ENCODE measurements around the gene CAMK2N1. TPM values are rescaled to one million over a fixed set of nuclear protein-coding genes. Genes with fewer than 3 reads are reported as not detected.

Gene CAMK2N1
- total and polyA plus RNA-seq, 2 of the 13 experiments (the other 11 are each of a cell fraction or from before 2014, with no cell fraction given), result 38.0 to 38.6 TPM

DNA sequence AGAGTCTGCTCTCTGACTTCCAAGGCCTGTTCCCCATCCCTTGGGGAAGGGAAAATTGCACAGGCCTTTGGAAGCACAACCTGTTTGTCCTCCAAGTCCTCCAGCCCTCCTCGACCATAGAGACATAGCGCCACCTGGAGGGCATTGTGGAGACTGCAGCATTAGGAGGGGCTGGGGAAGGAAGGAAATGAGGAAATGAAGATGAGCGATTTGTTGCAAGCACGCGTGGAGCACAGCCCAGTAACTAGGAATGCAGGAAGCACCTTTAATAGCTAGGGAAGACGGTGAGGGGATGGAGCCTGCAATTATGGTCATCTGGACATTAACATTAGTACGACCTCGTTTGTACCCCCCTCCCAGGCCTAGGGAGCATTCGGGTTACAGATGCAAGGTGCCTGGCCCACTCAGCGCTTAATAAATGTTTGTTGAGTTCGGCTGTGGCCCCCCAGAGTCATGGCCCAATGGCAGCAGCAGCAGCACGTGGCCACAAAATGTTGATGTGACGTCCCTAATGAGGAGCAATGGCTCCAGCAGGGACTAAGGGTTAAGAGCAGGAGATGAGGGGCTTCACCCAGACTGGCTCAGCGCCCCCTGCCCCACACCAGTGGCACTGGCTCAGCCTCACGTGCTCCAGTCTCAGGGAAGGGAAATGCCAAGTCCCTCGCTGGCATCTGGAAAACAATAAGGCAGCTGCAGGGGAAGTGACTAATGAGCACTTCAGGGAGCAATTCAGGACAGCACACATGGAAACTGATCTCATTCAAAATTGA lies 8.0 kb upstream of the CAMK2N1 start (continued):
- TF ChIP-seq, protein P1, sequence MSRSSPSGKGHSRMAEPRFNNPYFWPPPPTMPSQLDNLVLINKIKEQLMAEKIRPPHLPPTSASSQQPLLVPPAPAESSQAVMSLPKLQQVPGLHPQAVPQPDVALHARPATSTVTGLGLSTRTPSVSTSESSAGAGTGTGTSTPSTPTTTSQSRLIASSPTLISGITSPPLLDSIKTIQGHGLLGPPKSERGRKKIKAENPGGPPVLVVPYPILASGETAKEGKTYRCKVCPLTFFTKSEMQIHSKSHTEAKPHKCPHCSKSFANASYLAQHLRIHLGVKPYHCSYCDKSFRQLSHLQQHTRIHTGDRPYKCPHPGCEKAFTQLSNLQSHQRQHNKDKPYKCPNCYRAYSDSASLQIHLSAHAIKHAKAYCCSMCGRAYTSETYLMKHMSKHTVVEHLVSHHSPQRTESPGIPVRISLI (CRISPR knock-in tag; IDR thresholded peaks at IDR 0.05; ENCODE audit: borderline replicate concordance), result peak; percentile 68; the same call in 1 of the 2 replicates
- TF ChIP-seq MIXL1 (CRISPR knock-in tag; IDR thresholded peaks at IDR 0.05) (0 out of 2 replicates have a peak, but pooled peaks have one; percentile 56), FLYWCH1 (CRISPR knock-in tag; IDR thresholded peaks at IDR 0.05) (no peak), PCBP1 (IDR thresholded peaks at IDR 0.05; ENCODE audit: borderline replicate concordance, low read depth, low read length) (no peak), ZNF232 (CRISPR knock-in tag; IDR thresholded peaks at IDR 0.05; ENCODE audit: borderline replicate concordance) (no peak), ZNF549 (CRISPR knock-in tag; IDR thresholded peaks at IDR 0.05) (no peak), ZFYVE20 (CRISPR knock-in tag; IDR thresholded peaks at IDR 0.05; ENCODE audit: borderline replicate concordance, low read depth) (no peak), SNAPC2 (CRISPR knock-in tag; IDR thresholded peaks at IDR 0.05) (no peak), STAG1 (CRISPR knock-in tag; IDR thresholded peaks at IDR 0.05) (peak; percentile 99), ARID2 (CRISPR knock-in tag; IDR thresholded peaks at IDR 0.05; ENCODE audit: borderline replicate concordance) (no peak), ZNF713 (CRISPR knock-in tag; IDR thresholded peaks at IDR 0.05) (no peak), ZMYM4 (CRISPR knock-in tag; IDR thresholded peaks at IDR 0.05) (no peak), IRX3 (CRISPR knock-in tag; IDR thresholded peaks at IDR 0.05; ENCODE audit: borderline replicate concordance, low read depth) (no peak)
- TF ChIP-seq, protein P2, sequence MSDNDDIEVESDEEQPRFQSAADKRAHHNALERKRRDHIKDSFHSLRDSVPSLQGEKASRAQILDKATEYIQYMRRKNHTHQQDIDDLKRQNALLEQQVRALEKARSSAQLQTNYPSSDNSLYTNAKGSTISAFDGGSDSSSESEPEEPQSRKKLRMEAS (IDR thresholded peaks at IDR 0.05), result peak; percentile 16; the same call in 1 of the 2 replicates
- TF ChIP-seq, protein P3, sequence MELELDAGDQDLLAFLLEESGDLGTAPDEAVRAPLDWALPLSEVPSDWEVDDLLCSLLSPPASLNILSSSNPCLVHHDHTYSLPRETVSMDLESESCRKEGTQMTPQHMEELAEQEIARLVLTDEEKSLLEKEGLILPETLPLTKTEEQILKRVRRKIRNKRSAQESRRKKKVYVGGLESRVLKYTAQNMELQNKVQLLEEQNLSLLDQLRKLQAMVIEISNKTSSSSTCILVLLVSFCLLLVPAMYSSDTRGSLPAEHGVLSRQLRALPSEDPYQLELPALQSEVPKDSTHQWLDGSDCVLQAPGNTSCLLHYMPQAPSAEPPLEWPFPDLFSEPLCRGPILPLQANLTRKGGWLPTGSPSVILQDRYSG (CRISPR knock-in tag; IDR thresholded peaks at IDR 0.05), result no peak
- TF ChIP-seq, protein P4, sequence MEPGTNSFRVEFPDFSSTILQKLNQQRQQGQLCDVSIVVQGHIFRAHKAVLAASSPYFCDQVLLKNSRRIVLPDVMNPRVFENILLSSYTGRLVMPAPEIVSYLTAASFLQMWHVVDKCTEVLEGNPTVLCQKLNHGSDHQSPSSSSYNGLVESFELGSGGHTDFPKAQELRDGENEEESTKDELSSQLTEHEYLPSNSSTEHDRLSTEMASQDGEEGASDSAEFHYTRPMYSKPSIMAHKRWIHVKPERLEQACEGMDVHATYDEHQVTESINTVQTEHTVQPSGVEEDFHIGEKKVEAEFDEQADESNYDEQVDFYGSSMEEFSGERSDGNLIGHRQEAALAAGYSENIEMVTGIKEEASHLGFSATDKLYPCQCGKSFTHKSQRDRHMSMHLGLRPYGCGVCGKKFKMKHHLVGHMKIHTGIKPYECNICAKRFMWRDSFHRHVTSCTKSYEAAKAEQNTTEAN (CRISPR knock-in tag; conservative IDR thresholded peaks at IDR 0.05), result no peak
- TF ChIP-seq, protein P5, sequence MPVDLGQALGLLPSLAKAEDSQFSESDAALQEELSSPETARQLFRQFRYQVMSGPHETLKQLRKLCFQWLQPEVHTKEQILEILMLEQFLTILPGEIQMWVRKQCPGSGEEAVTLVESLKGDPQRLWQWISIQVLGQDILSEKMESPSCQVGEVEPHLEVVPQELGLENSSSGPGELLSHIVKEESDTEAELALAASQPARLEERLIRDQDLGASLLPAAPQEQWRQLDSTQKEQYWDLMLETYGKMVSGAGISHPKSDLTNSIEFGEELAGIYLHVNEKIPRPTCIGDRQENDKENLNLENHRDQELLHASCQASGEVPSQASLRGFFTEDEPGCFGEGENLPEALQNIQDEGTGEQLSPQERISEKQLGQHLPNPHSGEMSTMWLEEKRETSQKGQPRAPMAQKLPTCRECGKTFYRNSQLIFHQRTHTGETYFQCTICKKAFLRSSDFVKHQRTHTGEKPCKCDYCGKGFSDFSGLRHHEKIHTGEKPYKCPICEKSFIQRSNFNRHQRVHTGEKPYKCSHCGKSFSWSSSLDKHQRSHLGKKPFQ (CRISPR knock-in tag; IDR thresholded peaks at IDR 0.05; ENCODE audit: insufficient replicate concordance), result peak; percentile 31
- TF ChIP-seq, protein P6, sequence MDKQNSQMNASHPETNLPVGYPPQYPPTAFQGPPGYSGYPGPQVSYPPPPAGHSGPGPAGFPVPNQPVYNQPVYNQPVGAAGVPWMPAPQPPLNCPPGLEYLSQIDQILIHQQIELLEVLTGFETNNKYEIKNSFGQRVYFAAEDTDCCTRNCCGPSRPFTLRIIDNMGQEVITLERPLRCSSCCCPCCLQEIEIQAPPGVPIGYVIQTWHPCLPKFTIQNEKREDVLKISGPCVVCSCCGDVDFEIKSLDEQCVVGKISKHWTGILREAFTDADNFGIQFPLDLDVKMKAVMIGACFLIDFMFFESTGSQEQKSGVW (CRISPR knock-in tag; IDR thresholded peaks at IDR 0.05; ENCODE audit: borderline replicate concordance), result no peak
- TF ChIP-seq, protein P7, sequence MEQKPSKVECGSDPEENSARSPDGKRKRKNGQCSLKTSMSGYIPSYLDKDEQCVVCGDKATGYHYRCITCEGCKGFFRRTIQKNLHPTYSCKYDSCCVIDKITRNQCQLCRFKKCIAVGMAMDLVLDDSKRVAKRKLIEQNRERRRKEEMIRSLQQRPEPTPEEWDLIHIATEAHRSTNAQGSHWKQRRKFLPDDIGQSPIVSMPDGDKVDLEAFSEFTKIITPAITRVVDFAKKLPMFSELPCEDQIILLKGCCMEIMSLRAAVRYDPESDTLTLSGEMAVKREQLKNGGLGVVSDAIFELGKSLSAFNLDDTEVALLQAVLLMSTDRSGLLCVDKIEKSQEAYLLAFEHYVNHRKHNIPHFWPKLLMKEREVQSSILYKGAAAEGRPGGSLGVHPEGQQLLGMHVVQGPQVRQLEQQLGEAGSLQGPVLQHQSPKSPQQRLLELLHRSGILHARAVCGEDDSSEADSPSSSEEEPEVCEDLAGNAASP (CRISPR knock-in tag; IDR thresholded peaks at IDR 0.05; ENCODE audit: borderline replicate concordance), result no peak
